GM11168 (cell line): ENCODE measurements around the gene MRS2.
"Not testable (repeated sequence)": the region's sequence is repeated elsewhere in the genome, so short reads cannot be mapped to it uniquely, and the experiment has no call there.

ENCODE experiments used
- in situ Hi-C: fragments of 300-500 bp; cut with MboI; formaldehyde crosslinking; loops from one replicate; pipeline ENCODE4 v1.12.0; 2022; ENCODE audit warnings: low sequenced_read_pairs; ENCODE audit not compliant: unreplicated experiment

MRS2 gene, protein sequence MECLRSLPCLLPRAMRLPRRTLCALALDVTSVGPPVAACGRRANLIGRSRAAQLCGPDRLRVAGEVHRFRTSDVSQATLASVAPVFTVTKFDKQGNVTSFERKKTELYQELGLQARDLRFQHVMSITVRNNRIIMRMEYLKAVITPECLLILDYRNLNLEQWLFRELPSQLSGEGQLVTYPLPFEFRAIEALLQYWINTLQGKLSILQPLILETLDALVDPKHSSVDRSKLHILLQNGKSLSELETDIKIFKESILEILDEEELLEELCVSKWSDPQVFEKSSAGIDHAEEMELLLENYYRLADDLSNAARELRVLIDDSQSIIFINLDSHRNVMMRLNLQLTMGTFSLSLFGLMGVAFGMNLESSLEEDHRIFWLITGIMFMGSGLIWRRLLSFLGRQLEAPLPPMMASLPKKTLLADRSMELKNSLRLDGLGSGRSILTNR

DNA sequence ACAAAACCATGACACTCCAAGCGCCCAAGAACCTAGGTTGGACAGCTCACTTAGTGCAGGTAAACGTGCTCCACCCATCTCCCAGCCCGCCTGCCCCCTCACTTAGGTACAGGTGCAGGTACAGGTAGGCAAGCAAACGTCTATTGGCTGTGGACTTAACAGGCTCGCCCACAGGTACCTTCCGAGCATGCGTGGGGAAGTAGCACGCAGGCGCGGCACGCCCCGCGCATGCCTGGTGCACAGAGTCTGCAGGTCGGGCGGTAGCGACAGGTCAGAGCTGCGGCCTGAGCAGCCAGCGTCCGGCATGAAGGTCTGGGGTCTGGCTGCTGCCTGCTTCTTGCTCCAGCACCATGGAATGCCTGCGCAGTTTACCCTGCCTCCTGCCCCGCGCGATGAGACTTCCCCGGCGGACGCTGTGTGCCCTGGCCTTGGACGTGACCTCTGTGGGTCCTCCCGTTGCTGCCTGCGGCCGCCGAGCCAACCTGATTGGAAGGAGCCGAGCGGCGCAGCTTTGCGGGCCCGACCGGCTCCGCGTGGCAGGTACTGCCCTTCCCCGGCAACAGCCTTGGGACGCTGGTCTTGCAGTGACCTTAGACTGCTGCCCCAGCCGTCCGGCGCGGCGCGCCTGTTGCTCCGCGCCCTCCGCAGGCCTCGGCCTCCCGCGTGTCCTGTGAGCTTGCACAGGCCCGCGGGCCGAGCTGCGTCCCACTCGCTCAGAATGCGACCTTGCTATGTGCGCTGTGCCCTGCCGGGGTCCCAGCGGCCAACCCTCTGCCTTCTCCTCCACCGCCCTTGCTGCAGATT is at the start of gene MRS2:
TSS of gene MRS2 (plus strand) at position 240 of the 804 bp plus-strand sequence. CDS start at position 351, 111 bp downstream.
- in situ Hi-C loops: no loop called here

DNA sequence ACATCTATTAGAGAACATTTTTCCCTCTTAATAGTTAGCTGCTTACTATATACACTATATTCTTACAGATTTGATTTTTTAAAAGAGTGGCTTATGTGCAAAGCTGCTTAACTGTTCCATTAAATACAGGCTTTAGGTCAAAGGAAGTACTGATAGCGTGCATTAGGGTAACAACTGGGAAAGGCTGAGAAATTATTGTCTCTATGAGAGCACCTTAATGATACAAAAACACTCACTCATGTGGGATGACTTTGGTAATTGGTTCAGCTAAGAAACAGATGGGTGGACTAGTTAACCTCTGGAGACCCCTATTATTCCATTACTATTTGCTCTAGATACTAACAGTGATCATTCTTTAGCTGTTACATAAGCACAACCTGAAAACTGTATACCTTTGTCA is 48.9 kb upstream of the MRS2 start:
- in situ Hi-C loops: no loop called here

DNA sequence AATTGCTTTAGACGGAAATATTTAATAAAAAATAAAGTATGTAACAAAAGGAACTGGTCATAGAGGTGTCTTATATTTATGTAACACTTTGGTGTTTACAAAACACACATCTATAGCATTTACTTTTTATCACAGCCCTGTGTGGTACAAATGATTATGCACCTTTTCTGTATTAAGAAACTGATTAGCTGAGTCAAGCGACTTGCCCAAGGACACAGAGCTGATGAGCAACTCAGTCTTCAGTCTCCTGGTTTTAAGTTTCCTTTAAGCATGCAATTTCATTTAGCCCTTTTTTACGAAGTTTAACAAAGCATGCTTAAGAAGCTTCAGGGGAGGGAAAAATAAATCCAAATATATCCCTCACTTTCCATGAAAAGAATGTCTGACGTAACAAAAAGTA is 47.3 kb upstream of the MRS2 start:
- in situ Hi-C loops: no loop called here

DNA sequence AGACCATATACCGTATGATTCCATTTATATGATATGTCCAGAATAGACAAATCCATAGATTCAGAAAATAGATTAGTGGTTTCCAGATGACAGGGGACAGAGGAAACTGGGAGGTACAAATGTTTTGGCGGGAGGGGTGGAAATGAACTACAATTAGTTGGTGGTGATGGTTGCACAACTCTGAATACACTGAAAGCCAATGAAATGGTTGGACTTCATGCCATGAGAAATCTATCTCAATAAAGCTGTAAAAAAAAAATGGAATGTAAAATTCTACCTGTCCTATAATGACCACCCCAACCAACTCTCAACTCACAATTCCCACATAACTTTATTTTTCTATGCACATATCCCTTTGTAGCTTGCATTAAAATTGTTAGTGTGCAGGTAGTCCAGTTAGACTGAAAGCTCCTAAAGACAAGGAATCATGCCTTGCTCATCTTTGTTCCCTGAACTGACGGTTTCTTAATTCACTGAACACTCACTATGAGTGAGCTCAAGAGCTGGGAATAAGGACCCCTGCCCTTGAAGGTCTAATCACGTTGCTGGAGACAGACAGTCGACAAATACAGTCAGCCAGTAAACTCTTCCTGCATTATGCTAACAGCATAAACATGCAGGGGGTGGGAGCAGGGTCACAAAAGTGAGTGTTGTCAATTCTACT is 46.3 kb upstream of the MRS2 start:
- in situ Hi-C loops: no loop called here

DNA sequence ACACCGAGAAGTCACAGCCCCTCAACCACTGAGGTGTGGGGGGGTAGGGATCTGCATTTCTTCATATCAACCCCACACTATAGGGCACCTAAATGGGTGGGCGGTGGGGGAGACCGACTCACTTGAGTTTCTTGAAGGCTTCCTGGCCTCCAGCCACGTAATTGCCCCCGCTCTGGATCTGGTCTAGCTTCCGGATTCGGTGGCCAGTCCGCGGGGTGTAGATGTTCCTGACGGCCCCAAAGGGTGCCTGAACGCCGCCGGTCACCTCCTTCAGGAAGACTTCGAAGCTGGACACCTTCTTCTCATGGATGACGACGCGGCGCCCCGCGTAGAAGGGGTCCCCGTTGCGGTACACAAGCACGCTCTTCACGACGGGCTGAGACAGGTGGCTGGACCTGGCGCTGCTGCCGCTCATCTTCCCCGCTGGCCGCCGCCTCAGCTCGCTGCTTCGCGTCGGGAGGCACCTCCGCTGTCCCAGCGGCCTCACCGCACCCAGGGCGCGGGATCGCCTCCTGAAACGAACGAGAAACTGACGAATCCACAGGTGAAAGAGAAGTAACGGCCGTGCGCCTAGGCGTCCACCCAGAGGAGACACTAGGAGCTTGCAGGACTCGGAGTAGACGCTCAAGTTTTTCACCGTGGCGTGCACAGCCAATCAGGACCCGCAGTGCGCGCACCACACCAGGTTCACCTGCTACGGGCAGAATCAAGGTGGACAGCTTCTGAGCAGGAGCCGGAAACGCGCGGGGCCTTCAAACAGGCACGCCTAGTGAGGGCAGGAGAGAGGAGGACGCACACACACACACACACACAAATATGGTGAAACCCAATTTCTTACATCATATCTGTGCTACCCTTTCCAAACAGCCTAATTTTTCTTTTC is 45.2 kb upstream of the MRS2 start, which contains the start of gene DCDC2:
TSS of gene DCDC2 (minus strand) at position 724 of the 883 bp plus-strand sequence. CDS start at position 415, 309 bp downstream.
- in situ Hi-C loops: no loop called here

DNA sequence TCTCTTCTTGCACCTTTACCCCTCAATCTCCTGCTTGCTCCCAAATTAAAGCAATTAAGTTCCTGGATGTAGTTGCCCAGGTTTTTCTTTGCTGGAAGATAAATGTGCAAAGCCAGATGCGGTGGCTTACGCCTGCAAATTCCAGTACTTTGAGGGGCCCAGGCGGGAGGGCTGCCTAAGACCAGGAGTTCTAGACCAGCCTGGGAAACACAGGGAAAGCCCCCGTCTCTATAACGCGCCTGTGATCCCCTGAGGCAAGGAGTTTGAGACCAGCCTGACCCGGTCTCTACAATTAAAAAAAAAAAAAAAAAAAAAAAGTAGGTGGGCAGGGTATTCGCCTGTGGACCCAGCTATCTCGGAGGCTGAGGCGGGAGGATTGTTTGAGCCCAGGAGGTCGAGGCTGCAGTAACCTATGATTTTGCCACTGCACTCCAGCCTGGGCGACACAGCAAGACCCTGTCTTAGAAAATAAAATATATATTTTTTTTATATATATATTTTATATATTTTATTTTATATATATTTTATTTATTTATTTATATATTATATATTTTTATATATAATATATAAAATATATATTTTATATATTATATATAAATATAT is 44.4 kb upstream of the MRS2 start:
- in situ Hi-C loops: no loop called here

DNA sequence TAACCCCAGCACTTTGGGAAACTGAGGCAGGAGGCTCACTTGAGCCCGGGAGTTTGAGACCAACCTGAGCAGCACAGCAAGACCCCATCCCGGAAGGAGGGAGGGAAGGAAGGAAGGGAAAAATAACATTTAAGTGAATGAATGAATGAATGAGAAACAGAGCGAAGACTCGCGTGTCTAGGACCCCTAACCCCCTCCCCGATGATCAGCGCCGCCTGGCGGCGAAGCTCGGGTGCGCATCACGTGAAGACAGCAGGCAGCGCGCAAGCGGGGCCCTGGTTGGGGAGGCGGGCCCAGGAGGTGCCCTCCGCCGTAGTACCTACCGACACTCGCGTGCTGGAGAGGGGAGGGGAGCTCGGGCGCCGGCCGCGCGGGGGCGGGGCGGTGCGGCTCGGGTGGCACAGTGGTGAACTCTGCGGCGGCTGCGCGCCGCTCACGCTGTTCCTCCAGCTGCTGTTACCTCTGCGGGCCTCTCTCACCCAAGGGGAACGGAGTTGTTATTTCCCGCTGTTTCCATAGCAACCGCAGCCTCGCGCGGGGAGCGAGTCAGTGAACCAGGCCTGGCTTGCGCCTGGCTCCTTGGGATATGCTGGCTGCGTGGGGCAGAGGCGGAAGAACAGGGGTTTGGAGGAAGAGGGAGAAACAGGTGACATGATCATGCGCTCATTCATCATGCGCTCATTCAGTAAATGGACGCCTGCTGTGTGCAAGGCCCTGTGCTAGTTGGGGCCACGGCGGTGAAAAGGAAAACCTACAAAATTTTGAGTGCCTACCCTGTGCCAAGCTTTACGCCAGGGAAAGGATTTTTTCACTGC is 42.9 kb upstream of the MRS2 start:
- in situ Hi-C loops: no loop called here

DNA sequence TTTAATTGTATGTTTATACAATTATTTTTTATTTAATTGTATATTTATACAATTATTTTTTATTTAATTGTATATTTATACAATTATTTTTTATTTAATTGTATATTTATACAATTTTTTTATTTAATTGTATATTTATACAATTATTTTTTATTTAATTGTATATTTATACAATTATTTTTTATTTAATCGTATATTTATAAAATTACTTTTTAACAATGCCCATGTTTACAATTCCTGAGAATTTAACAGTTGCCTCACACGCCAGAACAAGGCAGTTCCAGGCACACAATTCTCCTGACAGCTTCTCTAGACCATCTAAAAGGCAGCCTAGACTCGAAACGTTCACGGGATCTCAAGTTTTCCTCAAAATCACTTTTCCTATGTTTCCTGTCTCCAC is 40.4 kb upstream of the MRS2 start:
- in situ Hi-C loops: not testable (repeated sequence)

DNA sequence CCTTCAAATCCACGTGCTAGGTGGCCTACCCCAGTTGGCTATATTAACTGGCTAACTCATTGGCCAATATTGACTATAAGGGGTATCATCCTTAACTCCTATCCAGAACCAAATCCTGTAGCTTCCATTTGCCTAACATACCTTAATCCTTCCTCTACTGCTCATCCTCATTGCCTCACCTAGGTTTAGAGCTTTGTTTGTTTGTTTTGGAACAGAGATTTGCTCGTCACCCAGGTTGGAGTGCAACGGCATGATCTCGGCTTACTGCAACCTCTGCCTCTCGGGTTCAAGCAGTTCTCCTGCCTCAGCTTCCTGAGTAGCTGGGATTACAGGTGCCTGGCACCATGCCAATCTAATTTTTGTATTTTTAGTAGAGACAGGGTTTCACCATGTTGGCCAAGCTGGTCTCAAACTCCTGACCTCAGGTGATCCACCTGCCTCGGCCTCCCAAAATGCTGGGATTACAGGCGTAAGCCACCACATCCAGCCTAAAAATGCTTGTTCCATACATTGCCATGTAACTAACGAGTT is 37.6 kb upstream of the MRS2 start:
- in situ Hi-C loops: not testable (repeated sequence)

DNA sequence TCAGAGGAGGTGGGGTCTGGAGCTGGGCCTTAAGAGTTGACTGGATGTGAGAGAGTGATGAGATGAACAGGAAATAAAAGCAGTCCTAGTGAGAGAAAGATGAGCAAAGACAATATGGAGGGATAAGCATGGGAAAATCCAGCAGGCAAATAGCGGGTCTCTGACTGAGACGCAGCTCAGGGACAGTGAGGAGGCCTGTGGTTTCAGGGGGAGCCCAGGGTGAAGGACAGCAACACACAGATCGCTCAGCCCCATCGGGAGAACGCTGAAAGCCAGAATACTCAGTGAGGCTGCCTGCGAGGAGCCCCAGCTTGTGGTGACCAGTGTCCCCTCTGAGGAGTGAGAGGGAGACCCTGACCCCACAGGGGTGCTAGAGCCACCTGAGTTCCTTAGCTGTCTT is 28.1 kb upstream of the MRS2 start:
- in situ Hi-C loops: no loop called here

DNA sequence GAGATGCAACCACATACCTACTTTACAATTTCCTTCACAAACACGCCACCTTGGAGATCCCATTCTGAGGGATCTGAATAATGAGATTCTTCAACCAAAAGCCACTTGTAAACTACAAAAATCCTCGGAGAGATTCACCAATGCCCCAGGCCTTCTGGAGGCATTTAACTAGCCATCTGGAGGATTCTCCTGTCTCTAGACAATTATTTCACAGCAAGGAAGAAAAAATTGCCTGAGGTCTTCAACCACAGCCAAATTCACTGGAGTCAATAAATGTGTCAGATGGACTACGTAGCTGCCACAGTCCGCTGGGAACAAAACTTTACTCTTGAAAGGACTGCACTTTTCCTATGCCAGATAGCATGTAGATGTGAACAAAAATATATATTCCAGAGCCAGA is 25.9 kb upstream of the MRS2 start:
- in situ Hi-C loops: no loop called here

DNA sequence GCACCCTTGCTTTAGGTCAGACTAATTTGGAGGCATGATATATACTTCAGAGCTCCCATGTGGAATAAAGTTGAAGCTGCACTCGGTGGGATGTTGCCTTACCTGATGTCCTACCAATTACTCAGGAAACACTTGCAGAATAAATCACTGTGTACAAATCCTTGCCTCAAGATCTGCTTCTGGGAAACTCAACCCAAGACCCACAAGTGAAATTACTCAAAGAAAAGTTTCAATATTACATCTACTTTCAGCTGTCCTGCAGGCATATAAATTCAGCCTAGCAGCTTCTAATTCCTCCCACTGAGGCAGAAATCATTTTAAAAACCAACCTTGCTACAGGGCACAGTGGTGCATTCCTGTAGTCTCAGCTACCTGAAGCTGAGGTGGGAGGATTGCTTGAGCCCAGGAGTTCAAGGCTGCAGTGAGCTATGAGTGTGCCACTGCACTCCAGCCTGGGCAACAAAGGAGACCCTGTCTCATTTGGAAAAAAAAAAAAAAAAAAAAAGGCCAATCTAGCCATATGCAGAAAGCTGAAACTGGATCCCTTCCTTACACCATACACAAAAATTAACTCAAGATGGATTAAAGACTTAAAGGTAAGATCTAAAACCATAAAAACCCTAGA is 24.2 kb upstream of the MRS2 start:
- in situ Hi-C loops: no loop called here

DNA sequence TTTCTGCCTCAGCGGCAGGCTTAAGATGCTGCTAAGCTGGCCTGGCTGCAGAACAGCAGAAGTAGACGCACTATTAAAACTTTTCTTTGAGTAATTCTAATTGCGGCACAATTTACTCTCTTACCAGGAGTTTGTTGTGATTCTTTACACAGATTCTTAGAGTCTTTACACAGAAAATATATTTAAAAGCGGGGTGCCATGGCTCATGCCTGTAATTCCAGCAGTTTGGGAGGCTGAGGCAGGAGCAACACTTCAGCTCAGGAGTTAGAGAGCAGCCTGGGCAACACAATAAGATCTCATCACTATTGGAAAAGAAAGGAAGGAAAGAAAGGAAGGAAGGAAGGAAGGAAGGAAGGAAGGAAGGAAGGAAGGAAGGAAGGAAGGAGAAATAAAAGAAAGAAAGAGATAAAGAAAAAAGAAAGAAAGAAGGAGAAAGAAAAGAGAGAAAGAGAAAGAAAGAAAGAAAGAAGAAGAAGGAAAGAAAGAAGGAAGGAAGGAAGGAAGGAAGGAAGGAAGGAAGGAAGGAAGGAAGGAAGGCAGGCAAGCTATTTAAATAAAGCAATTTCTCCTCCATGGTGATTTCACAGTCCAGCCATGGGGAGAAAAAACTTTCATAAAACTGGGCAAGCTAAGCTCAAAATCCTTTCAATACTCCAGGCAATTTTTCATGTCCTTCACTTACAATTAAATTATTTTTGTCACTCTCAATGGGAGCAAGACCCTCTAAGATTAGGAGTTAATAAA is 21.1 kb upstream of the MRS2 start:
- in situ Hi-C loops: no loop called here

DNA sequence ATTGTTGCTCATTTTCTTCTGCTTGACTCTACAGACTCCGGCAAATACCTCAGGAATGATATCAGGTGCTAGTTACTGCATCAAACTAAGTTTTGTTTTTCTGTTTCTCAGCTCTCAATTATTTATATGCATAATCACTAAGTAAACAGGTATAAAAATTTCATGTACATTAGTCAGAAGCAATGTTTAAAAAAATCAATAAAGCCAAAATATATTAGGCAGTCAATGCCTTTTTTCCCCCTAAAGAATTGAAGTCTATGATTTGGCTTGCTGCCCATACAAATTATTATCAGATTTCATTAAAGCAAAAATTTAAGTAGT is 20.6 kb upstream of the MRS2 start:
- in situ Hi-C loops: no loop called here

DNA sequence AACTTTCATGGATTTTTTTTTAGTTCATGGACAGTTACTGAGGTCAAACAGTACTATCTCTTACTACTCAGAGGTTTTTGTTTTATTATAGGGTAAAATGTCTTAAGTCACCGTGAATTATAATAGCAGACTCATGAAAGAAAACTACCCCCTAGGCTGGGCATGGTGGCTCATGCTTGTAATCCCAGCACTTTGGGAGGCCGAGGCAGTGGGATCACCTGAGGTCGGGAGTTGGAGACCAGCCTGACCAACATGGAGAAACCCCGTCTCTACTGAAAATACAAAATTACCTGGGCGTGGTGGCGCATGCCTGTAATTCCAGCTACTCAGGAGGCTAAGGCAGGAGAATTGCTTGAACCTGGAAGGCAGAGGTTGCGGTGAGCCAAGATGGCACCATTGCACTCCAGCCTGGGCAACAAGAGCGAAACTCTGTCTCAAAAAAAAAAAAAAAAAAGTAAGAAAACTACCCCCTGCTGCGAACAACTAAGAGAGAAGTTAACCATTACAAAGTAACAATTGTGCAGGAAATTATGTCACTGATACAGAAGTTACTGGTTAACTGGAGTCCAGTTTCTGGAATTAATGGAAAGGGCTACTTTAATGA is 19.7 kb upstream of the MRS2 start:
- in situ Hi-C loops: not testable (repeated sequence)

DNA sequence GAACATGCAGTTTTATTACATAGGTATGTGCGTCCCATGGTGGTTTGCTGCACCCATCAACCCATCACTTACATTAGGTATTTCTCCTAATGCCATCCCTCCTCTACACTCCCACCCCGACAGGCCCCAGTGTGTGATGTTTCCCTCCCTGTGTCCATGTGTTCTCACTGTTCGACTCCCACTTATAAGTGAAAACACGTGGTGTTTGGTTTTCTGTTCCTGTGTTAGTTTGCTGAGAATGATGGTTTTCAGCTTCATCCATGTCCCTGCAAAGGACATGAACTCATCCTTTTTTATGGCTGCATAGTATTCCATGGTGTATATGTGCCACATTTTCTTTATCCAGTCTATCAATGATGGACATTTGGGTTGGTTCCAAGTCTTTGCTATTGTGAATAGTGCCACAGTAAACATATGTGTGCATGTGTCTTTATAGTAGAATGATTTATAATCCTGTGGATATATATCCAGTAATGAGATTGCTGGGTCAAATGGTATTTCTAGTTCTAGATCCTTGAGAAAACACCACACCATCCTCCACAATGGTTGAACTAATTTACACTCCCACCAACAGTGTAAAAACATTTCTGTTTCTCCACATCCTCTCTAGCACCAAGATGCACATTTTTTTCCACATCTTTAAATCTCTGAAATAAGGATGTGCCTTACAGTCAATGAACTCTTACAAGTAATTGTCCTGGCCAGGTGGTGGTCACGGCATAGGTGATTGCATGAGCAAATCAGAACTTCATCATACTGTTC is 18.2 kb upstream of the MRS2 start:
- in situ Hi-C loops: not testable (repeated sequence)
